GM20000 (cell line): ENCODE measurements around the gene SCAMP2.
A peak's percentile ranks its signal among the peaks of the same experiment; 100 is the strongest.

Source experiments
- DNase-seq: peaks from one replicate; pipeline ENCODE4 v3.0.0; 2012; ENCODE audit warnings: low spot score
- TF ChIP-seq, protein P1 (sequence below): IDR thresholded peaks from 2 replicates; pipeline ENCODE4 v1.5.1; 2012; ENCODE audit warnings: mild to moderate bottlenecking, control low read depth; ENCODE audit errors: extremely low read depth, missing control alignments

The SCAMP2 gene

DNA sequence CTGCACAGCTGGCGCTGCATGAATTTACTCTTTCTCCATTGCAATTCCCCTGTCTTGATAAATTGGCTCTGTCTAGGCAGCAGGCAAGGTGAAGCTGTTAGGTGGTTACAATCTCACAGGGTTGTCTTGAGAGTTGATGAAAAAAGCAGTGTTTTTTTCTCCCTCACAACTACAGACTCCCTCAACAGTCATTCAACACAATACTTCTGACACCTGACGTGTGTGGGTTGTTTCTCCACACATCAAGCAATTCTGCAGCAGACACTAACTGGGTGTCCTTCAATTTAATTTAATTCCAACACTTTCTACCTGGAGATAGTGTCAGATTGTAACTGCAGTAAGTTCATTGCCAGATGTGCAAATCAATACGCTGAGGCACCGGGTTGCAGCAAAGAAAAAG, 5.1 kb upstream of the SCAMP2 start:
- TF ChIP-seq, protein P1, sequence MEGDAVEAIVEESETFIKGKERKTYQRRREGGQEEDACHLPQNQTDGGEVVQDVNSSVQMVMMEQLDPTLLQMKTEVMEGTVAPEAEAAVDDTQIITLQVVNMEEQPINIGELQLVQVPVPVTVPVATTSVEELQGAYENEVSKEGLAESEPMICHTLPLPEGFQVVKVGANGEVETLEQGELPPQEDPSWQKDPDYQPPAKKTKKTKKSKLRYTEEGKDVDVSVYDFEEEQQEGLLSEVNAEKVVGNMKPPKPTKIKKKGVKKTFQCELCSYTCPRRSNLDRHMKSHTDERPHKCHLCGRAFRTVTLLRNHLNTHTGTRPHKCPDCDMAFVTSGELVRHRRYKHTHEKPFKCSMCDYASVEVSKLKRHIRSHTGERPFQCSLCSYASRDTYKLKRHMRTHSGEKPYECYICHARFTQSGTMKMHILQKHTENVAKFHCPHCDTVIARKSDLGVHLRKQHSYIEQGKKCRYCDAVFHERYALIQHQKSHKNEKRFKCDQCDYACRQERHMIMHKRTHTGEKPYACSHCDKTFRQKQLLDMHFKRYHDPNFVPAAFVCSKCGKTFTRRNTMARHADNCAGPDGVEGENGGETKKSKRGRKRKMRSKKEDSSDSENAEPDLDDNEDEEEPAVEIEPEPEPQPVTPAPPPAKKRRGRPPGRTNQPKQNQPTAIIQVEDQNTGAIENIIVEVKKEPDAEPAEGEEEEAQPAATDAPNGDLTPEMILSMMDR, result no peak
- DNase-seq, result no peak

DNA sequence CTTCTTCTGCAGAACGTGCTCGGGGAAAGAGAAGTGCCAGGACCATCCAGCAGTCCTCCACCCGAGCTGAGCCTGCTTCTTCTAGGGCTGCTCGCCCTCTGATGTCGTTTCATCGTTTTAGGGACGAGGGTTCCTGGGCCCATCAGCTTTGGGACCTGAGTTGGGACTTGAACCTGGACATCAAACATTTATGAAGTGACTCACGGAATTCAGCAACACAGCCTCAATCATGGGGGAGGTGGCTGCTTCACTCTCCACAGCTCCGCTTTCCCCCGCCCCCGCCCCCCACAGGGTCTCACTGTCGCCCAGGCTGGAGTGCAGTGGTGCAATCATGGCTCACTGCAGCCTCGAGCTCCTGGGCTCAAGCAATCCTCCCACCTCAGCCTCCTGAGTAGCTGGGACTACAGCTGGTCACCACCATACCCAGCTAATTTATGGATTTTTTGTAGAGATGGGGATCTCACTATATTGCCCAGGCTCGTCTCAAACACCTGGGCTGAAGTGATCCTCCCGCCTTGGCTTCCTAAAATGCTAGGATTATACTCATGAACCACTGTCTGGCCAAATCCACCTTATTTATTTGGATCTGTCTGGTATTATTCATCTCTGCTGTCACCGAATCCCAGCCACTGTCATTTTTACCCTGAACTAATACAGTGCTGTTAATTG, 725 bp upstream of the SCAMP2 start:
- no peak for DNase-seq
- TF ChIP-seq, protein P1, result no peak

DNA sequence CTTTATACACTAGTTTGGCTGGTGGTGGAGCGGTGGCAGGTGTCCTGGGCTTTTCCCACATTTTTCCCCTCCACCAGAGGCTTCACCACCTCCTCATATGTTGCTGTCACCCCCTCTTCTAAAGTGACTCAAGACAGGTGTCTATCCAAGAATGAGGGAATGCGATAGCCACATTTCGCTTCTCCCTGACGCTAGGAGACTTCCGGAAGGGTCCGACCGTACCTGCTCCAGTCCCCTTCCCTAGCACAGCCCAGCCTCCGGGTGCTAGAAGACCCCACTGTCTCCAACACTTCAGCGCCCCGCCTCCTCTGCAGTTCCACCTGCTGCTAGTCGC, 496 bp downstream of the SCAMP2 start:
- no peak for DNase-seq
- TF ChIP-seq, protein P1, result no peak

DNA sequence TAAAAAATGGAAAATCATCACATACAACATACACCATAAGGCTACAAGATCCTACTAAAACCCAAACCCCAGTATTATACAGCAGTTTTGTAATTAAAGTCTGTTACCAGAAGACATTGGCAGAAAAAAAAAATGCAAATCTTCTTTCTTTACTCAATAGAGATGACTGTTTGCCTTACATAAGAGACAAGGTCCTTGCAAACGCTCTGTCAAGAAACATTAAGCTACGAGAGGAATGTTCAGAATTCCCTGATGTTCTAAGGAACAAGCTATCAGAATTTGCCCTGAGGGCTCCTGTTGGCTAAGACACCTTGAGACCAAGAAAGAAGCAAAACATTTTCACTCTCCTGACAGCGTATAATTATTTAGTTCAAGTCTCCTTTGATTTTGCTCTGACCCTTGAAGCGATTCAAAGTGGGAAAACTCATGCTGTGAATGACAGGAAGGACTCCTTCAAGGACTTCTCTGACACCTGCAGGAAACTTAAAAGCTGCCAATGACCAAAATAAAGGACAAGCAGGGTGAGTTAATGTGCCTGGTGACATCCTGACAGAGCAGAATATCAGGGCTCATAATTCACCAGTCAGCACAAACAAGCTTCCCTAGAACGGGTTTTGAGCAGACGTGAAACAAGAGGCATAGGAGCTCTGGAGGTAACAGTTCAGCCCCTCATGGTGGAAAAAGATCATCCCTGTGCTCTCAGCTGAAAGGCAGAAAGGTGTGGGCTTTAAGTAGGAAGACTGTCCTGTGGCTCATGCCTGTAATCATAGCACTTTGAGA, 2.5 kb downstream of the SCAMP2 start:
- DNase-seq, result no peak
- TF ChIP-seq, protein P1, result no peak

DNA sequence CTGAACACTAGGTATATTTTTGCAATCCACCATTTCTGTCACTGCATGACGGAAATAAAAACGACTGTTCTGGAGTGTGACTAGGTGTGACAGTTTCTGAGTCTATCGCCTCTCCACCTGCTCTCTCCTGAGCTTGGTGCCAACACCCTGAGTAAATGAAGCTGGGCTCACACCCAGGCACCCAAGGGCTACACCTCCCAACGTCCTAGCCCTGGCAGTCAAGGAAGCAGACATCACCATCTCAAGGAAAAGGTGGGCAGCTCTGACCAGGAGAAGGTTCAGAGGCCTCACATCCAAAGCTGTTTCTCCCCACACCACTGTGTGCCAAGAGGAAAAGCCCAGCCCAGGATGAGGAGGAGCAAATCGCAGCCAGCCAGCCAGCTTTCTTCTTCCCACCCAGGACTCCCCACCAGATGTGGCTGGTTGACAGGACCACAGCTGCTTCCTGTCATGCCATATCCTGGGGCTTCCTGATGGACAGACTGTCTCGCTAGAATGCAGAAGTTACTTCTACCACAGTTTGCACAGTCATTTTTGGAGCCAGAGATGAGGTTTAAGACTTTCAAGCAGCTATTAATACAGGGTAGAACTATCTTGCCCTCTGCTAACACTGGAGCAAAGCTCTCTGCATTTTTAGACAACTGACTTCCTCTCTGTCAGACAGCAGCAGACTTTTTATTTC, 3.3 kb downstream of the SCAMP2 start:
- DNase-seq, result peak; percentile 80
- TF ChIP-seq, protein P1, result no peak

DNA sequence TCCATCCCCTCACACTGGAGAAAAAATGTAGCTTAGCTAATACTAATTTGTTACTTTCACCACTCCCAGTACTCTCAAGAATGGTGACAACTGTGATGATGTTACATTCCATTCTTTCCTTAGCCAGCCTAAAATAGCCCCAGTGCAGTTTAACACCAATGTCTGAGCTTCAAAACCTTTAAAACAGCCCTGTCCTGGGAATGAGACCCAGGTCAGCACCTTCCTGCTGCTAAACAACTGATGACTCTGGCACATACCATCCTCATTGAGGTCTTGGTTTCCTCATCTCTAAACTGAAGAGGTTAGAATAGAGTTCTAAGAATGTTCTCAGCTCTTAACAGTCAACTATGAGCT, 3.8 kb downstream of the SCAMP2 start:
- TF ChIP-seq, protein P1, result no peak
- DNase-seq, result no peak

DNA sequence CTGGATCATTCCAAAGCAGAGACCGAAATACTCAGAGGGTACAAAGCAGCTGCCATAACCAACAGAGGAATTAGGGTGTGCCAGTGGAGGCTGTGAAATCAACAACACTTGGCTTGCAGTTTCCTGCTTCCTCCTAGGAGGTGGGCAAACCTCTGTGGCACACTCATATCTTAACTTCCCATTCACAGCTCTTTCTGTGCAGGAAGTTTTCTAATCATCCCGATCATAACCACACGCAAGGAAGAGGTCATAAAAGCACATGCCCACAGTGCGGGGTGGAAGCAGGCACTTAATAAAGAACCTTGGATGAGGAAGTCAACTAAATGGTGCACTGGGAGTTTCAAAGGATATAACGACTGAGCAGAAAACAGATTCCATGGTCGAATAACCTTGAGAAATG, 5.1 kb downstream of the SCAMP2 start:
- no peak for DNase-seq
- TF ChIP-seq, protein P1, result no peak
